Kidney (tissue), 14 donors: Measurements from ENCODE around the gene SBNO1. TPM values are rescaled to one million over a fixed set of nuclear protein-coding genes. Genes with fewer than 3 reads are reported as not detected.

Source experiments
- DNase-seq, 5 donors: peaks; one replicate each; pipeline ENCODE4 v3.0.0-alpha.2; 2013 to 2020
- FAIRE-seq: peaks from 2 replicates; lab custom pipeline; 2012; peaks lifted over from hg19 to GRCh38; lab: Jason Lieb, UNC
- H3K27ac ChIP-seq, 2 donors: one replicate each; pipeline ENCODE4 v1.7.0; 2013; ENCODE audit warnings: low read depth in 2 of 2, low read length in 2 of 2, inconsistent platforms in 1 of 2
- H3K27me3 ChIP-seq: one replicate; pipeline ENCODE4 v1.7.1; 2013; ENCODE audit warnings: low read length, inconsistent platforms; ENCODE audit not compliant: control insufficient read depth, insufficient read depth
- H3K36me3 ChIP-seq, 3 donors: one replicate each; pipeline versions ENCODE4 v1.7.0 to v1.7.1; 2013; ENCODE audit warnings: low read length in 3 of 3, control low read depth in 1 of 3, inconsistent platforms in 1 of 3; ENCODE audit not compliant: insufficient read depth in 3 of 3, control insufficient read depth in 2 of 3
- H3K4me1 ChIP-seq, 3 donors: one replicate each; pipeline versions ENCODE4 v1.7.0 to v1.7.1; 2013; ENCODE audit warnings: low read length in 3 of 3, inconsistent platforms in 1 of 3, low read depth in 1 of 3; ENCODE audit not compliant: control insufficient read depth in 2 of 3, insufficient read depth in 2 of 3
- H3K4me3 ChIP-seq, 3 donors: one replicate each; pipeline versions ENCODE4 v1.7.0 to v1.8.1; 2013; ENCODE audit warnings: low read length in 3 of 3, control low read depth in 1 of 3, inconsistent platforms in 1 of 3
- H3K9ac ChIP-seq, 3 donors: one replicate each; pipeline versions ENCODE4 v1.7.0 to v1.7.1; 2013; ENCODE audit warnings: low read length in 3 of 3, control low read depth in 1 of 3, inconsistent platforms in 1 of 3
- H3K9me3 ChIP-seq, 3 donors: one replicate each; pipeline versions ENCODE4 v1.7.0 to v1.7.1; 2013; ENCODE audit warnings: low read length in 3 of 3, control low read depth in 1 of 3, inconsistent platforms in 1 of 3; ENCODE audit not compliant: control insufficient read depth in 2 of 3, insufficient read depth in 1 of 3
- intact Hi-C: fragments of 100-400 bp; cut with DNase I; formaldehyde crosslinking; loops from one replicate; pipeline ENCODE4 v1.11.1; 2022
- polyA plus RNA-seq: library from polyadenylated mRNA; stranded (reverse); fragments of 350-450 nt; fragmentation: Illumina TruSeq; extraction: RNeasy Lipid Tissue Mini Kit (QIAGEN cat#74804); gene quantifications from one replicate; pipeline ENCODE4 v1.2.3, GENCODE V29; 2014; ENCODE audit warnings: low read depth, low replicate concordance; ENCODE audit not compliant: insufficient read depth
- total RNA-seq: library from RNA; stranded (reverse); fragmentation: NEBNext Ultra II Directional; extraction: Animal tissue kit (Norgen Biotek cat#: 25700); gene quantifications from one replicate; pipeline ENCODE4 v1.2.1, GENCODE V29; 2021
- TF ChIP-seq, protein P1 (sequence below): IDR thresholded peaks from 3 replicates; pipeline ENCODE4 v1.5.1; 2012; ENCODE audit warnings: mild to moderate bottlenecking, moderate library complexity, borderline replicate concordance; ENCODE audit not compliant: insufficient read depth; ENCODE audit errors: extremely low read depth
- donor health status: control.
- donor health status: control.
- donor health status: control.
- donor health status: control.
- donor health status: control.
- donor health status: DM: yes; HTN: yes; CAD: no.
- donor health status: Normal renal cell carcinoma (clear cell type).

The SBNO1 gene
- total and polyA plus RNA-seq, 2 donors from 2014 or later: 4.3 to 32.0 TPM

- TF ChIP-seq, protein P1, sequence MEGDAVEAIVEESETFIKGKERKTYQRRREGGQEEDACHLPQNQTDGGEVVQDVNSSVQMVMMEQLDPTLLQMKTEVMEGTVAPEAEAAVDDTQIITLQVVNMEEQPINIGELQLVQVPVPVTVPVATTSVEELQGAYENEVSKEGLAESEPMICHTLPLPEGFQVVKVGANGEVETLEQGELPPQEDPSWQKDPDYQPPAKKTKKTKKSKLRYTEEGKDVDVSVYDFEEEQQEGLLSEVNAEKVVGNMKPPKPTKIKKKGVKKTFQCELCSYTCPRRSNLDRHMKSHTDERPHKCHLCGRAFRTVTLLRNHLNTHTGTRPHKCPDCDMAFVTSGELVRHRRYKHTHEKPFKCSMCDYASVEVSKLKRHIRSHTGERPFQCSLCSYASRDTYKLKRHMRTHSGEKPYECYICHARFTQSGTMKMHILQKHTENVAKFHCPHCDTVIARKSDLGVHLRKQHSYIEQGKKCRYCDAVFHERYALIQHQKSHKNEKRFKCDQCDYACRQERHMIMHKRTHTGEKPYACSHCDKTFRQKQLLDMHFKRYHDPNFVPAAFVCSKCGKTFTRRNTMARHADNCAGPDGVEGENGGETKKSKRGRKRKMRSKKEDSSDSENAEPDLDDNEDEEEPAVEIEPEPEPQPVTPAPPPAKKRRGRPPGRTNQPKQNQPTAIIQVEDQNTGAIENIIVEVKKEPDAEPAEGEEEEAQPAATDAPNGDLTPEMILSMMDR: no peak
- no peak for DNase-seq
- Histone ChIP-seq H3K9me3 (no peaks in the 10 kb centered on the region), H3K4me3 (no peak overlapping the region), H3K27me3 (no peaks in the 10 kb centered on the region), H3K4me1 (peaks cover 0 to 3% (median 0%) of the 10 kb centered on the region in 3 donors), H3K36me3 (peaks cover 9 to 31% (median 16%) of the 10 kb centered on the region in 3 donors), H3K27ac (no peak overlapping the region), H3K9ac (no peak overlapping the region)
- intact Hi-C loops: no loop called here
- no peak for FAIRE-seq
These were observed 104.6 kb downstream of the SBNO1 start for GRCh38 chr12:123260081-123260480.

GRCh38 chr12:123258593-123258992, 106.1 kb downstream of the SBNO1 start:
- Histone ChIP-seq H3K27ac (no peak overlapping the region), H3K36me3 (peaks cover 11 to 38% (median 16%) of the 10 kb centered on the region in 3 donors), H3K9ac (no peak overlapping the region), H3K4me1 (peaks cover 0 to 3% (median 0%) of the 10 kb centered on the region in 3 donors), H3K4me3 (no peak overlapping the region), H3K9me3 (no peaks in the 10 kb centered on the region), H3K27me3 (no peaks in the 10 kb centered on the region)
- intact Hi-C loops: no loop called here
- TF ChIP-seq, protein P1: no peak
- no peak for FAIRE-seq
- no peak for DNase-seq

DNA sequence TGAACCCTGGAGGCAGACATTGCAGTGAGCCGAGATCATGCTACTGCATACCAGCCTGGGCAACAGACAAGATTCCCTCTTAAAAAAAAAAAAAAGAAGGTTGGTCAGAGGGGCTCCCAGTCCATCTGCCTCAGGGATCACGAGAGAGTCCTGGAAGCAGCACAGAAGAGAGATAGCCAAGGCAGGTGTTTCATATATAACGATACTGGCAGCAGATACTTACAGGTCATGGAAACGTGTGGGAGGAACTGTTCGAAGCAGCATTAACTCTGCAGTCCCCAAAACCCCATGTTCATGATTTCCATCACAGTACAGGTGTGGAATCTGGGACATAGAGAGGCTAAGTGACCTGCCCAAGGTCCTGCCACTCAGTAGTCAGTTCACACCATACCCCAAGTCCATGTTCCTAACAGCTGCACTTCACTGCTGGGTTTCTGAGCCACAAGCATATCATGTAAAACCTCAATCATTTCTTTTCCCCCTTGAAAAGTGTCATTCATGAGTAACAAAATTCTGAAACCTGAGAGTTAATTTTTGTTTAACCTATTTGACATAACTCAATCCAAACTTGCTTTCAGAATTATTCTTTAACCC, 109.7 kb downstream of the SBNO1 start:
- Histone ChIP-seq H3K36me3 (peaks cover 4 to 30% (median 9%) of the 10 kb centered on the region in 3 donors), H3K4me3 (no peak overlapping the region), H3K27me3 (no peaks in the 10 kb centered on the region), H3K27ac (no peak overlapping the region), H3K4me1 (peaks cover 0 to 19% (median 18%) of the 10 kb centered on the region in 3 donors), H3K9ac (no peak overlapping the region), H3K9me3 (no peaks in the 10 kb centered on the region)
- TF ChIP-seq, protein P1: no peak
- intact Hi-C loops: no loop called here
- DNase-seq (no peak), FAIRE-seq (no peak)
